Measurements from ENCODE around the gene PRIM2.
"Not testable (repeated sequence)": the region's sequence is repeated elsewhere in the genome, so short reads cannot be mapped to it uniquely, and the experiment has no call there.

DNA sequence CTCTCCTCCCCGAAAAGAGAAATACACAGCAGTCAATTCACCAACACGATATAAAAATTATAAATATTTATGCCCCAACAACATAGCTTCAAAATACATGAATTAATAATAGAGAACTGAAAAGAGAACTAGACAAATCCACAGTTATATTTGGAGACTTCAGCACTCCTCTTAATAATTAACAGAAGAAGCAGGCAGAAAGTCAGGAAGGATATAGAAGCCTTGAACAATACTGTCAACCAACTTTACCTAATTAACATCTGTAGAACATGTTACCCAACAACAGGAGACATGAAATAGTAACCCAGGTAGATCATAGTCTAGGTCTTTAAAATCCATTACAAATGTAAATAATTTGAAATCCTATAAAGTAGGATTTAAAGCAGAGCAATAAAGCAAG, 293.2 kb downstream of the PRIM2 start:
- TF ChIP-seq ZNF274 (IDR thresholded peaks at IDR 0.05; ENCODE audit: low read depth, low read length); YY1 (IDR thresholded peaks at IDR 0.05; ENCODE audit: insufficient read depth, insufficient read length): not testable (repeated sequence)

All from NT2/D1 (cell line).